GM10266 (cell line): ENCODE data around the gene LAMA3.

Source experiments
- DNase-seq: peaks from one replicate; pipeline ENCODE4 v3.0.0; 2012; ENCODE audit errors: extremely low spot score
- CTCF ChIP-seq: IDR thresholded peaks from 2 replicates; pipeline ENCODE4 v1.5.1; 2012; ENCODE audit warnings: mild to moderate bottlenecking, low read depth; ENCODE audit not compliant: control insufficient read depth, insufficient read depth; ENCODE audit errors: missing control alignments

LAMA3 gene

DNA sequence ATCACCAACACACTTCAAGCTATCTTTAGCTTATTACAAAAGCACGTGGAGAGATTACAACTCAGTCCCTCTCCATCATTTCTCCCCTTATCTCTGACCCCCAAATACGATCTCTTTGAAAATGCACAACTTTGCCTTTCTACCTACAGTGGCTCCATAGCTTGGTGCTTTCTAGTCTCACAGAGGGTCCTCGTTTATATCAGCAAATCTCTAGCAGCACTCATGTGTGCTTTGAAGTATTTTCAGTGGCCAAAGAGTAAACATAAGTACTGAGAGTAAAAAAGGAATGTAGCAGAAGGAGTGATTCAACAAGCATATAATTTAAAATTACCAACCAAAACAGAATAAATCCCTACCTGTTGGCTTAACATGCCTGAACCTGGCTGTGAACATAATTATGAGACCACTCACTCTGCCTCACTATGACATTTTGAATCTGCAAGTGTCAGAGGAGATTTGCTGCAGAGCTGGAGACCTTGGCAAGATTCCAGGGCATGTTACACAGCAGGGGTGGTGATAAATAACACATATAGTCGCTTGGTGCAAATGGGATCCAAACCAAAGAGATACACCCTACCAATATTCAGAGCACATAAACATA lies 54.6 kb downstream of the LAMA3 start:
- no peak for TF ChIP-seq CTCF
- DNase-seq, result no peak

- DNase-seq, result no peak
- TF ChIP-seq CTCF, result no peak
Measured at GRCh38 chr18:23745366-23745765, 56.1 kb downstream of the LAMA3 start.

DNA sequence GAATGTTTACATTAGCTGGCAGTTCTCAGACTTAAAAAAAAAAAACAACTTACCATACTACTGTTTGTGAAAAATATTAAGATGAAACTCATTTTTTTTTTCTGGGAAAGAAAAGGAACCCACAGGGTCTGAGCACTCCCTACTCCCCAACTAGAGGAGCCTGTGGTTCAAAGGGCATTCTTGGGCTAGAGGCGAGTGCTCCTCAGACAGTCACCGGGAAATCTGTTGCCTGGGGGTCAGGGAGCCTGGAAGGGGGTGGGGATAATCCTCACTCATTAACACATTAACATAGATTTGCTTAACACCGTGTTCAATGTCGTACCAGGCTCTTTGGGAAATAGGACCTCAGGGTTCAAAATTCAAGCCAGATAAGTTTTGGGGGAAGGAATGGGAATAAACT lies 57.6 kb downstream of the LAMA3 start:
- TF ChIP-seq CTCF, result no peak
- no peak for DNase-seq

DNA sequence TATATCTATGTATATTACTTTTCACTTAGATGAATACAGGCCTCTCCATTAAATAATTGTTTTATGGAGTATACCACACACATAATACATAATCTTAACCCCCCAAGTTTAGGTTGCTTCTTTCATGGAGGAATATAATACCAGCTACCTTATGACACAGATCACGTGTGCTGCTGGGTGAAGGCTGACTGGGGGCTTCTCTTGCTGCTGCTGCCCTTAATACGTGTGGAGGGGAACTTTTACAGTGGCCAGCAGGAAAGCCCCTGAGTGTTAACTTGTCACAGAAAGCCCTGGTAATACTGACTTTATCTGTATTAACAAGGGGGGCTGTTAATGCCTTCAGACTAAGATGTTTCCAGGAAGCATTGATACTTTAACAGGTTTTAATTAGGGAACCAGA lies 63.1 kb downstream of the LAMA3 start:
- peak; percentile 25 for DNase-seq

DNA sequence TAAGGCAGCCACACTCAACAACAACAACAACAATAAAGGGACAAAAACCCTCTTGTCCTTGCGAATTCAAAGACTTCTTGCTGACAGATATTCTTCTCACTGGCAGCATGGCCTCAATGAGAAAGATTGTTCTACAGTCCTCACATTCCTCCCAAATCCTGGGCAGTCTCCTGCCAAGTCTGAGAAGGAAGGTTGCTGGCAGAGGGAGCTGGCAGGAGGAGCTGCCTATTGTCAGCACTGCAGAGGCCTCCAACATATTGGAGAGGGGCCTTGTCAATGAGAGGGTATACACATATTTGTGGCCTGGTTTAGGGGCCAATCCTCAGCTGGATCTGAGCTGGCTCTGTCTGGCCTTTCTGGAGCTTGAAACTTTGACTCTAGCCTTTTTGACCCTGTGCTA lies 63.5 kb downstream of the LAMA3 start:
- no peak for TF ChIP-seq CTCF
- no peak for DNase-seq

More for the DNA sequence above, 63.1 kb downstream of the LAMA3 start:
- no peak for TF ChIP-seq CTCF

GRCh38 chr18:23756590-23757436 lies 67.6 kb downstream of the LAMA3 start:
- TF ChIP-seq CTCF, result no peak

DNA sequence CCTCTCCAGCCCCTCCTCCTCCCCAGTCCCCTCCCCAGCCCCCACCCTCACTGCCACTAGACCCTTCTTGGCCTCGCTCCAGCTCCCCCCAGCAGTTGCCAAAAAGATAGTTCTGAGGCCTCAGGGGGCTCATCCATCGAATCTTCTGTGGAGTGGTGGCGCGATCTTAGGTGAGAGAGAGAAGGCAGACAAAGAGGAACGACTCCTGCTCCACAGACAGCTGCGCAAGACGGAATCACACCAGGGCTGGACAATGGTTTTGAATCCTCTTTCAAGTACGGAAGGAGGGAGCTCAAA lies 68.1 kb downstream of the LAMA3 start:
- DNase-seq, result no peak
- no peak for TF ChIP-seq CTCF

More at GRCh38 chr18:23756590-23757436, 67.6 kb downstream of the LAMA3 start:
- DNase-seq, result no peak
